Stomach (tissue), 9 donors: ENCODE data around the gene RPP25L. TPM values are rescaled to one million over a fixed set of nuclear protein-coding genes. Genes with fewer than 3 reads are reported as not detected.

ENCODE experiments used
- DNase-seq, 2 donors: peaks; one replicate each; pipeline versions ENCODE4 v3.0.0 to v3.0.0-alpha.2; 2013 to 2019
- H3K27ac ChIP-seq, 5 donors: fragments of 200-600 bp in 4 of 5; sonication (generic) in 4 of 5; one replicate each; pipeline ENCODE4 v1.5.1; 2013 to 2019; ENCODE audit warnings: mild to moderate bottlenecking in 1 of 5, moderate library complexity in 1 of 5
- H3K27me3 ChIP-seq, 3 donors: fragments of 200-600 bp; sonication (generic); one replicate each; pipeline ENCODE4 v1.5.1; 2017 to 2019; ENCODE audit warnings: mixed run types in 1 of 3
- H3K36me3 ChIP-seq, 4 donors: fragments of 200-600 bp; sonication (generic); 1 replicate in 3 of 4; 2 replicates in 1 of 4; pipeline ENCODE4 v1.5.1; 2016 to 2019
- H3K4me1 ChIP-seq, 4 donors: fragments of 200-600 bp; sonication (generic); one replicate each; pipeline ENCODE4 v1.5.1; 2016 to 2019
- H3K4me3 ChIP-seq, 4 donors: fragments of 200-600 bp; sonication (generic) in 3 of 4; one replicate each; pipeline ENCODE4 v1.5.1; 2016 to 2019; ENCODE audit warnings: mild to moderate bottlenecking in 1 of 4
- H3K9me3 ChIP-seq, 4 donors: fragments of 200-600 bp; sonication (generic); one replicate each; pipeline ENCODE4 v1.5.1; 2016 to 2019
- CTCF ChIP-seq, 7 experiments: fragments of 450-650 bp in 4 of 7; fragments of 200-600 bp in 3 of 7; sonication (generic) in 3 of 7; IDR thresholded peaks; one replicate each; pipeline ENCODE4 v1.5.1; 2016 to 2019; ENCODE audit warnings: antibody characterized with exemption in 7 of 7, control low read depth in 2 of 7, mild to moderate bottlenecking in 1 of 7
- EP300 ChIP-seq: sonication (generic); formaldehyde crosslinking; IDR thresholded peaks from one replicate; pipeline ENCODE4 v1.6.1; 2017; ENCODE audit warnings: antibody characterized with exemption
- POLR2A ChIP-seq, 4 donors: fragments of 450-650 bp; IDR thresholded peaks; one replicate each; pipeline ENCODE4 v1.6.1; 2016; ENCODE audit warnings: antibody characterized with exemption in 4 of 4, control low read depth in 2 of 4, mild to moderate bottlenecking in 1 of 4, moderate library complexity in 1 of 4
- POLR2AphosphoS5 ChIP-seq, 3 donors: sonication (generic); formaldehyde crosslinking; IDR thresholded peaks; one replicate each; pipeline ENCODE4 v1.6.1; 2016; ENCODE audit warnings: antibody characterized with exemption in 3 of 3
- WGBS, 5 donors: extraction: QIAGEN DNeasy Blood & Tissue Kit in 3 of 5; methylation state at CpG; one replicate each; pipeline versions ENCODE4 v1.1.5 to v1.1.7; 2013 to 2018; 5-methylcytosine and 5-hydroxymethylcytosine counted together
- intact Hi-C: fragments of 100-400 bp; cut with DNase I; formaldehyde crosslinking; loops from one replicate; pipeline ENCODE4 v1.15.1; 2023; ENCODE audit warnings: low total_unique reads
- polyA plus RNA-seq, 3 donors: library from polyadenylated mRNA; stranded (reverse); fragments of 200-250 nt; gene quantifications; one replicate each; pipeline ENCODE4 v1.2.3, GENCODE V29; 2013
- total RNA-seq, 5 donors: library from RNA; depleted of rRNA; stranded (reverse); fragments of >200 nt; gene quantifications; one replicate each; pipeline versions ENCODE4 v1.1.0 to v1.2.3, GENCODE V29; 2014 to 2016
- donor health status: healthy with polysubstance abuse.
- donor health status: Bipolar disorder and iron deficiency.
- donor health status: healthy.

Gene RPP25L
- total and polyA plus RNA-seq, 8 donors, result 2.9 to 49.5 (median 33.4) TPM

- Histone ChIP-seq H3K36me3 (no peaks in the 10 kb centered on the region), H3K4me1 (peaks cover 0 to 16% (median 4%) of the 10 kb centered on the region in 4 donors), H3K9me3 (no peaks in the 10 kb centered on the region), H3K27ac (no peak overlapping the region), H3K27me3 (peaks cover 0 to 54% (median 13%) of the 10 kb centered on the region in 3 donors), H3K4me3 (no peak overlapping the region)
- WGBS, 5 donors, result 53 to 75% (median 66%) methylated on average over 5 to 7 of the region's 7 CpGs
- TF ChIP-seq POLR2AphosphoS5 (IDR thresholded peaks at IDR 0.05) (no peak), EP300 (no peak)
- intact Hi-C loops, result no loop called here
- no peak for DNase-seq
Measured at GRCh38 chr9:34568133-34568532, 43.8 kb downstream of the RPP25L start.

- no peak overlapping the region for H3K27ac ChIP-seq
- DNase-seq, result no peak
- no peak overlapping the region for H3K4me3 ChIP-seq
- peaks cover 0 to 59% (median 13%) of the 10 kb centered on the region in 3 donors for H3K27me3 ChIP-seq
- H3K9me3 ChIP-seq, result peaks cover 0 to 5% (median 2%) of the 10 kb centered on the region in 4 donors
- WGBS, 5 donors, result 70 to 85% (median 77%) methylated on average over 6 of the region's 6 CpGs
- no peaks in the 10 kb centered on the region for H3K36me3 ChIP-seq
- intact Hi-C loops, result no loop called here
- peaks cover 0 to 16% (median 2%) of the 10 kb centered on the region in 4 donors for H3K4me1 ChIP-seq
- TF ChIP-seq POLR2AphosphoS5 (IDR thresholded peaks at IDR 0.05), result no peak
- no peak for TF ChIP-seq EP300
- TF ChIP-seq CTCF (IDR thresholded peaks at IDR 0.05), result no peak
Measured at GRCh38 chr9:34566972-34567371, 44.9 kb downstream of the RPP25L start.

GRCh38 chr9:34566322-34566721 lies 45.6 kb downstream of the RPP25L start:
- no peak overlapping the region for H3K4me3 ChIP-seq
- intact Hi-C loops, result no loop called here

GRCh38 chr9:34565856-34566255 lies 46.0 kb downstream of the RPP25L start:
- intact Hi-C loops, result no loop called here
- 55 to 68% (median 58%) methylated on average over 8 of the region's 8 CpGs for WGBS, 5 donors
- Histone ChIP-seq H3K27me3 (peaks cover 0 to 67% (median 13%) of the 10 kb centered on the region in 3 donors), H3K36me3 (no peaks in the 10 kb centered on the region), H3K9me3 (peaks cover 0 to 7% (median 3%) of the 10 kb centered on the region in 4 donors), H3K4me3 (no peak overlapping the region), H3K27ac (no peak overlapping the region), H3K4me1 (peaks cover 1 to 13% (median 5%) of the 10 kb centered on the region in 4 donors)
- TF ChIP-seq CTCF (IDR thresholded peaks at IDR 0.05) (no peak), POLR2A (IDR thresholded peaks at IDR 0.05) (no peak), EP300 (no peak), POLR2AphosphoS5 (IDR thresholded peaks at IDR 0.05) (no peak)
- no peak for DNase-seq

More at GRCh38 chr9:34566322-34566721, 45.6 kb downstream of the RPP25L start:
- H3K4me1 ChIP-seq, result peaks cover 0 to 16% (median 1%) of the 10 kb centered on the region in 4 donors
- TF ChIP-seq CTCF (IDR thresholded peaks at IDR 0.05) (no peak), POLR2AphosphoS5 (IDR thresholded peaks at IDR 0.05) (no peak), EP300 (no peak), POLR2A (IDR thresholded peaks at IDR 0.05) (no peak)
- H3K9me3 ChIP-seq, result peaks cover 0 to 7% (median 3%) of the 10 kb centered on the region in 4 donors
- peak in 1 of 2 donors; percentile 57 for DNase-seq
- no peaks in the 10 kb centered on the region for H3K36me3 ChIP-seq
- no peak overlapping the region for H3K27ac ChIP-seq
- H3K27me3 ChIP-seq, result peaks cover 0 to 63% (median 13%) of the 10 kb centered on the region in 3 donors
- WGBS, 5 donors, result 43 to 70% (median 62%) methylated on average over 1 to 8 of the region's 8 CpGs

GRCh38 chr9:34564617-34565016 lies 47.3 kb downstream of the RPP25L start:
- H3K9me3 ChIP-seq, result peaks cover 0 to 7% (median 3%) of the 10 kb centered on the region in 4 donors
- TF ChIP-seq POLR2AphosphoS5 (IDR thresholded peaks at IDR 0.05) (no peak), POLR2A (IDR thresholded peaks at IDR 0.05) (no peak), EP300 (no peak)
- H3K4me3 ChIP-seq, result no peak overlapping the region
- DNase-seq, result no peak
- no peaks in the 10 kb centered on the region for H3K36me3 ChIP-seq
- 90 to 93% (median 91%) methylated on average over 15 to 16 of the region's 16 CpGs for WGBS, 5 donors
- intact Hi-C loops, result no loop called here
- H3K27ac ChIP-seq, result no peak overlapping the region
- peaks cover 0 to 79% (median 17%) of the 10 kb centered on the region in 3 donors for H3K27me3 ChIP-seq
- peaks cover 14 to 19% (median 15%) of the 10 kb centered on the region in 4 donors for H3K4me1 ChIP-seq
